HCT116 (cell line): ENCODE data around the gene TUBA4B. TPM values are rescaled to one million over a fixed set of nuclear protein-coding genes. Genes with fewer than 3 reads are reported as not detected.

Experiments used
- ATAC-seq: fragments of 200-7000 bp; cut with Tn5 transposase; 2 replicates; pipeline ENCODE4 v1.9.1; 2020; ENCODE audit warnings: mild to moderate bottlenecking, moderate library complexity
- BruUV-seq: library from RNA; stranded (reverse); fragments of 400-500 nt; replicated peaks from 2 replicates; lab custom pipeline; 2021; lab: Mats Ljungman, UMichigan
- CTCF ChIA-PET: fragments of 300-600 bp; sonication (Branson Sonifier 250); formaldehyde crosslinking; loops from one replicate; lab custom pipeline; 2021; ENCODE audit warnings: antibody characterized with exemption; lab: Charles Lee
- POLR2A ChIA-PET: fragments of 300-600, 350-600 bp; sonication (Branson Sonifier 250); formaldehyde crosslinking; loops from one replicate; lab custom pipeline; 2021; ENCODE audit warnings: antibody characterized with exemption; lab: Charles Lee
- RAD21 ChIA-PET, 2 experiments: fragments of 300-600 bp; sonication (Branson Sonifier 250); formaldehyde crosslinking; loops; one replicate each; lab custom pipeline; 2023; ENCODE audit warnings: low total read pairs in 2 of 2; ENCODE audit not compliant: uncharacterized antibody in 2 of 2, unreplicated experiment in 2 of 2, low non-redundant PET in 1 of 2; lab: Charles Lee
- DNase-seq: peaks from one replicate; pipeline ENCODE4 v3.0.0-alpha.2; 2010; ENCODE audit warnings: low read depth, low spot score
- H2AFZ ChIP-seq: fragments of 200-600 bp; shearing (Covaris generic), sonication (generic); 2 replicates; pipeline ENCODE4 v1.6.1; 2017; ENCODE audit warnings: low read depth, mixed run types, mixed read lengths, antibody characterized with exemption, low read length; ENCODE audit not compliant: poor library complexity, severe bottlenecking
- H3K27ac ChIP-seq: 2 replicates; pipeline ENCODE4 v1.5.1; 2012; ENCODE audit warnings: low read depth, low read length
- H3K27me3 ChIP-seq: fragments of 200-600 bp; sonication (generic); 2 replicates; pipeline ENCODE4 v1.6.1; 2016; ENCODE audit warnings: mixed run types, low read length, mixed read lengths; ENCODE audit not compliant: insufficient read depth
- H3K36me3 ChIP-seq, 2 experiments: fragments of 200-500 bp in 1 of 2; fragments of 200-600 bp in 1 of 2; sonication (Bioruptor generic) in 1 of 2; sonication (generic) in 1 of 2; 2 replicates each; pipeline versions ENCODE4 v1.5.1 to v1.6.1; 2014 to 2016; ENCODE audit warnings: low read length in 2 of 2, inconsistent platforms in 1 of 2, mixed read lengths in 1 of 2, mixed run types in 1 of 2; ENCODE audit not compliant: insufficient read depth in 2 of 2, control insufficient read depth in 1 of 2
- H3K4me1 ChIP-seq, 2 experiments: fragments of 200-600 bp in 1 of 2; sonication (generic) in 1 of 2; 2 replicates each; pipeline versions ENCODE4 v1.5.1 to v1.6.1; 2012 to 2017; ENCODE audit warnings: low read length in 2 of 2, inconsistent platforms in 1 of 2, mild to moderate bottlenecking in 1 of 2, mixed read lengths in 1 of 2, mixed run types in 1 of 2, moderate library complexity in 1 of 2; ENCODE audit not compliant: insufficient read depth in 2 of 2, control insufficient read depth in 1 of 2
- H3K4me2 ChIP-seq: fragments of 200-600 bp; sonication (generic); 2 replicates; pipeline ENCODE4 v1.6.1; 2017; ENCODE audit warnings: mixed run types, low read length, mixed read lengths
- H3K4me3 ChIP-seq, 2 experiments: fragments of 200-600 bp in 1 of 2; sonication (generic) in 1 of 2; replicated peaks in 1 of 2; 2 replicates each; pipeline ENCODE4 v1.5.1; 2011 to 2016; ENCODE audit warnings: low read length in 2 of 2, control low read depth in 1 of 2, low read depth in 1 of 2, mild to moderate bottlenecking in 1 of 2, mixed read lengths in 1 of 2, mixed run types in 1 of 2
- H3K79me2 ChIP-seq: fragments of 200-600 bp; sonication (generic); 2 replicates; pipeline ENCODE4 v1.6.1; 2017; ENCODE audit warnings: mild to moderate bottlenecking, mixed run types, low read length, moderate library complexity, mixed read lengths; ENCODE audit not compliant: insufficient read depth
- H3K9ac ChIP-seq: fragments of 200-600 bp; sonication (generic); 2 replicates; pipeline ENCODE4 v1.6.1; 2016; ENCODE audit warnings: low read length, mixed read lengths
- H3K9me2 ChIP-seq: fragments of 200-600 bp; sonication (generic), shearing (Covaris generic); 2 replicates; pipeline ENCODE4 v1.6.1; 2017; ENCODE audit warnings: mixed run types, mild to moderate bottlenecking, moderate library complexity; ENCODE audit not compliant: insufficient read depth
- H3K9me3 ChIP-seq, 2 experiments: fragments of 200-500 bp in 1 of 2; fragments of 200-600 bp in 1 of 2; sonication (Bioruptor generic) in 1 of 2; sonication (generic) in 1 of 2; 2 replicates each; pipeline ENCODE4 v1.6.1; 2014 to 2017; ENCODE audit warnings: low read length in 2 of 2, mixed read lengths in 2 of 2, inconsistent platforms in 1 of 2, low read depth in 1 of 2, mild to moderate bottlenecking in 1 of 2, mixed run types in 1 of 2, moderate library complexity in 1 of 2; ENCODE audit not compliant: control insufficient read depth in 1 of 2, insufficient read depth in 1 of 2
- H4K20me1 ChIP-seq: fragments of 200-600 bp; sonication (generic), shearing (Covaris generic); 2 replicates; pipeline ENCODE4 v1.6.1; 2017; ENCODE audit warnings: mixed run types, mild to moderate bottlenecking, moderate library complexity; ENCODE audit not compliant: insufficient read depth
- CBX3 ChIP-seq: IDR thresholded peaks from 2 replicates; pipeline ENCODE4 v1.6.1; 2012; ENCODE audit warnings: low read depth
- CEBPB ChIP-seq: IDR thresholded peaks from 2 replicates; pipeline ENCODE4 v1.6.1; 2012; ENCODE audit warnings: low read depth
- EGR1 ChIP-seq: IDR thresholded peaks from 2 replicates; pipeline ENCODE4 v1.6.1; 2012; ENCODE audit warnings: low read depth
- EZH2 ChIP-seq: fragments of 200-600 bp; sonication (generic); IDR thresholded peaks from 2 replicates; pipeline ENCODE4 v1.6.1; 2017; ENCODE audit warnings: antibody characterized with exemption, mixed run types
- EZH2phosphoT487 ChIP-seq: fragments of 200-600 bp; IDR thresholded peaks from 2 replicates; pipeline ENCODE4 v1.6.1; 2018; ENCODE audit warnings: antibody characterized with exemption, borderline replicate concordance
- FOSL1 ChIP-seq: IDR thresholded peaks from 2 replicates; pipeline ENCODE4 v1.6.1; 2012; ENCODE audit warnings: low read depth
- JUND ChIP-seq: IDR thresholded peaks from 2 replicates; pipeline ENCODE4 v1.6.1; 2012
- POLR2AphosphoS5 ChIP-seq: IDR thresholded peaks from 2 replicates; pipeline ENCODE4 v1.6.1; 2011; ENCODE audit warnings: mild to moderate bottlenecking, low read depth, low read length, moderate library complexity
- RAD21 ChIP-seq: IDR thresholded peaks from 2 replicates; pipeline ENCODE4 v1.6.1; 2012; ENCODE audit warnings: low read depth, mild to moderate bottlenecking
- SIN3A ChIP-seq: IDR thresholded peaks from 2 replicates; pipeline ENCODE4 v1.6.1; 2012; ENCODE audit warnings: low read depth
- SP1 ChIP-seq: IDR thresholded peaks from 2 replicates; pipeline ENCODE4 v1.6.1; 2012; ENCODE audit warnings: low read depth
- TCF7L2 ChIP-seq: IDR thresholded peaks from 2 replicates; pipeline ENCODE4 v1.7.0; 2011; ENCODE audit warnings: borderline replicate concordance, inconsistent platforms; ENCODE audit not compliant: insufficient read depth, insufficient read length; ENCODE audit errors: extremely low read depth
- YY1 ChIP-seq: IDR thresholded peaks from 2 replicates; pipeline ENCODE4 v1.6.1; 2011; ENCODE audit warnings: low read length, low read depth, moderate library complexity, mild to moderate bottlenecking; ENCODE audit not compliant: insufficient replicate concordance; ENCODE audit errors: extremely low read depth
- ZNF274 ChIP-seq: fragments of 200-500 bp; sonication (Bioruptor generic); IDR thresholded peaks from 2 replicates; pipeline ENCODE4 v1.6.1; 2014; ENCODE audit warnings: mild to moderate bottlenecking, low read depth, low read length, inconsistent platforms
- intact Hi-C: fragments of 100-400 bp; cut with micrococcal nuclease; formaldehyde crosslinking; loops from 2 replicates; pipeline ENCODE4 v1.10.0; 2022
- total RNA-seq: library from RNA; stranded (reverse); gene quantifications from one replicate; pipeline ENCODE4 v1.2.1, GENCODE V29; 2021; ENCODE audit not compliant: unreplicated experiment
- TF ChIP-seq, protein P1 (sequence below): IDR thresholded peaks from 2 replicates; pipeline ENCODE4 v1.6.1; 2011; ENCODE audit warnings: mild to moderate bottlenecking, low read length, moderate library complexity; ENCODE audit not compliant: insufficient replicate concordance; ENCODE audit errors: extremely low read depth
- TF ChIP-seq, protein P2 (sequence below): IDR thresholded peaks from 2 replicates; pipeline ENCODE4 v1.6.1; 2012
- TF ChIP-seq, protein P3 (sequence below): IDR thresholded peaks from 2 replicates; pipeline ENCODE4 v1.6.1; 2012; ENCODE audit warnings: low read depth
- TF ChIP-seq, protein P4 (sequence below), 3 experiments: fragments of 200-600 bp in 1 of 3; sonication (generic) in 1 of 3; IDR thresholded peaks in 2 of 3; conservative IDR thresholded peaks in 1 of 3; 2 replicates each; pipeline ENCODE4 v1.5.1; 2012 to 2017; ENCODE audit warnings: low read depth in 2 of 3, low read length in 2 of 3, antibody characterized with exemption in 1 of 3, borderline replicate concordance in 1 of 3, control low read depth in 1 of 3, mild to moderate bottlenecking in 1 of 3, mixed read lengths in 1 of 3, mixed run types in 1 of 3, moderate library complexity in 1 of 3; ENCODE audit not compliant: insufficient read depth in 1 of 3

TUBA4B gene
- total RNA-seq, 1 experiment from 2014 or later = not detected

DNA sequence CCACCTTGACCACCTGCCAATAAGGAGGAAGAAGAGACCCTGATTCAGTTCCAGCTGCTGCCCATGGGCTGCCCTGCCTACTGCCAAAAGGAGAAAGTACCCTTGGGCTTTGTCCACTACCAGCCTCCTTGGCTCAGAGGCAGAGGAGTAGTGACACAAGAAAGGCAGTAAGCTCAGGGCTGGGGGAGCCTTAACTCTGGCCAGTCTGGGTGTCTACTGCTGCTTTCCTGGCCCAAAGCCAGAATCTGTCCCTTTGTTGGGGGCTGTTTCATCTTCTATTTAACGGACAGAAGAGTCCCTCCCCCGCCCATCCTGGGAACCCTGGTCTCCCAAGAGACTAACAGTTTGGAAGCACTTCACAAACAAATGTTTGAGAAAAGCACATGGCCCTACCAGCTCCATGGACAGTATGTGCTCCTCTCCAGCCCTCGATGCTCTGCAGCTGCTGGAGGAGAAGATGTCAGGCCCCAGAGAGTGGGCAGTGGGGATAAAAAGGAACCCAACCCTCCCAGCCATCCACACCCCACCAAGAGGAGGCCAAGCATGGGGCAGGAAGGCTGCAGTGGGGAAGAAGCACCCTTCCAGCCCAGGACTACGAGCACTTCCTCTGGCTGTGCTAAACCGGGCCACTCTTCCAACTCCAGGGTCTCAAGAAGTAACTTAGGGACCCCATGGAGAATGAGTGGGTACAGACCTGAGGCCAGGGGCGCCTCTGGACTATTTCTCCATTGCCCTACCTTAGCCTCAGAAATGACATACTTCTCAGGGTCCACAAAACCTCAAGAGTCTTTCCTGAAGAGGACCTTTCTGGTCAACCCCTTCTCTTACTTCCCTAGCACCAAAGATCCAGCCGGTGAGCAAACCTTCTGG lies 24.8 kb upstream of the TUBA4B start:
- H3K9me2 ChIP-seq = no peaks in the 10 kb centered on the region
- H3K36me3 ChIP-seq = peaks cover 21 to 32% of the 10 kb centered on the region in 2 experiments; a peak in 3 of 4 replicates
- H3K4me2 ChIP-seq = peak overlapping the region; percentile 95
- no peaks in the 10 kb centered on the region for H3K27me3 ChIP-seq
- H3K27ac ChIP-seq = peak overlapping the region; percentile 78
- peak overlapping the region; percentile 79 to 98 for H3K4me3 ChIP-seq
- BruUV-seq = TSS peak; percentile 51
- H3K9me3 ChIP-seq = no peaks in the 10 kb centered on the region
- peak overlapping the region; percentile 85 for H3K9ac ChIP-seq
- no peak for ATAC-seq
- CTCF ChIA-PET = interaction anchor here (0.9 to 2.4 kb wide), 2 partner anchors 67 kb away, joined by 3 to 12 read pairs; no protein-coding TSS in a partner anchor
- peaks cover 6 to 18% of the 10 kb centered on the region in 2 experiments; a peak in 3 of 4 replicates for H3K4me1 ChIP-seq
- H3K79me2 ChIP-seq = peaks cover 27% of the 10 kb centered on the region
- RAD21 ChIA-PET = no interaction called here
- POLR2A ChIA-PET = interaction anchor here (1.3 to 1.9 kb wide), 3 partner anchors 17 to 21 kb away, joined by 4 to 7 read pairs (median 4); partner anchors contain the start of genes GLB1L and STK16
- intact Hi-C loops = loop anchor here (5.0 kb wide), 1 partner anchor 69 kb away; no protein-coding TSS in a partner anchor
- H4K20me1 ChIP-seq = no peaks in the 10 kb centered on the region
- H2AFZ ChIP-seq = no peak overlapping the region
- no peak for DNase-seq
- TF ChIP-seq TCF7L2 = no peak
- no peak for TF ChIP-seq SIN3A
- no peak for TF ChIP-seq EZH2
- TF ChIP-seq JUND = no peak
- TF ChIP-seq, protein P1, sequence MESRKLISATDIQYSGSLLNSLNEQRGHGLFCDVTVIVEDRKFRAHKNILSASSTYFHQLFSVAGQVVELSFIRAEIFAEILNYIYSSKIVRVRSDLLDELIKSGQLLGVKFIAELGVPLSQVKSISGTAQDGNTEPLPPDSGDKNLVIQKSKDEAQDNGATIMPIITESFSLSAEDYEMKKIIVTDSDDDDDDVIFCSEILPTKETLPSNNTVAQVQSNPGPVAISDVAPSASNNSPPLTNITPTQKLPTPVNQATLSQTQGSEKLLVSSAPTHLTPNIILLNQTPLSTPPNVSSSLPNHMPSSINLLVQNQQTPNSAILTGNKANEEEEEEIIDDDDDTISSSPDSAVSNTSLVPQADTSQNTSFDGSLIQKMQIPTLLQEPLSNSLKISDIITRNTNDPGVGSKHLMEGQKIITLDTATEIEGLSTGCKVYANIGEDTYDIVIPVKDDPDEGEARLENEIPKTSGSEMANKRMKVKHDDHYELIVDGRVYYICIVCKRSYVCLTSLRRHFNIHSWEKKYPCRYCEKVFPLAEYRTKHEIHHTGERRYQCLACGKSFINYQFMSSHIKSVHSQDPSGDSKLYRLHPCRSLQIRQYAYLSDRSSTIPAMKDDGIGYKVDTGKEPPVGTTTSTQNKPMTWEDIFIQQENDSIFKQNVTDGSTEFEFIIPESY = no peak
- TF ChIP-seq, protein P2, sequence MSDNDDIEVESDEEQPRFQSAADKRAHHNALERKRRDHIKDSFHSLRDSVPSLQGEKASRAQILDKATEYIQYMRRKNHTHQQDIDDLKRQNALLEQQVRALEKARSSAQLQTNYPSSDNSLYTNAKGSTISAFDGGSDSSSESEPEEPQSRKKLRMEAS = no peak
- TF ChIP-seq FOSL1 = no peak
- TF ChIP-seq, protein P3, sequence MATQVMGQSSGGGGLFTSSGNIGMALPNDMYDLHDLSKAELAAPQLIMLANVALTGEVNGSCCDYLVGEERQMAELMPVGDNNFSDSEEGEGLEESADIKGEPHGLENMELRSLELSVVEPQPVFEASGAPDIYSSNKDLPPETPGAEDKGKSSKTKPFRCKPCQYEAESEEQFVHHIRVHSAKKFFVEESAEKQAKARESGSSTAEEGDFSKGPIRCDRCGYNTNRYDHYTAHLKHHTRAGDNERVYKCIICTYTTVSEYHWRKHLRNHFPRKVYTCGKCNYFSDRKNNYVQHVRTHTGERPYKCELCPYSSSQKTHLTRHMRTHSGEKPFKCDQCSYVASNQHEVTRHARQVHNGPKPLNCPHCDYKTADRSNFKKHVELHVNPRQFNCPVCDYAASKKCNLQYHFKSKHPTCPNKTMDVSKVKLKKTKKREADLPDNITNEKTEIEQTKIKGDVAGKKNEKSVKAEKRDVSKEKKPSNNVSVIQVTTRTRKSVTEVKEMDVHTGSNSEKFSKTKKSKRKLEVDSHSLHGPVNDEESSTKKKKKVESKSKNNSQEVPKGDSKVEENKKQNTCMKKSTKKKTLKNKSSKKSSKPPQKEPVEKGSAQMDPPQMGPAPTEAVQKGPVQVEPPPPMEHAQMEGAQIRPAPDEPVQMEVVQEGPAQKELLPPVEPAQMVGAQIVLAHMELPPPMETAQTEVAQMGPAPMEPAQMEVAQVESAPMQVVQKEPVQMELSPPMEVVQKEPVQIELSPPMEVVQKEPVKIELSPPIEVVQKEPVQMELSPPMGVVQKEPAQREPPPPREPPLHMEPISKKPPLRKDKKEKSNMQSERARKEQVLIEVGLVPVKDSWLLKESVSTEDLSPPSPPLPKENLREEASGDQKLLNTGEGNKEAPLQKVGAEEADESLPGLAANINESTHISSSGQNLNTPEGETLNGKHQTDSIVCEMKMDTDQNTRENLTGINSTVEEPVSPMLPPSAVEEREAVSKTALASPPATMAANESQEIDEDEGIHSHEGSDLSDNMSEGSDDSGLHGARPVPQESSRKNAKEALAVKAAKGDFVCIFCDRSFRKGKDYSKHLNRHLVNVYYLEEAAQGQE = no peak
- no peak for TF ChIP-seq EZH2phosphoT487
- TF ChIP-seq, protein P4, sequence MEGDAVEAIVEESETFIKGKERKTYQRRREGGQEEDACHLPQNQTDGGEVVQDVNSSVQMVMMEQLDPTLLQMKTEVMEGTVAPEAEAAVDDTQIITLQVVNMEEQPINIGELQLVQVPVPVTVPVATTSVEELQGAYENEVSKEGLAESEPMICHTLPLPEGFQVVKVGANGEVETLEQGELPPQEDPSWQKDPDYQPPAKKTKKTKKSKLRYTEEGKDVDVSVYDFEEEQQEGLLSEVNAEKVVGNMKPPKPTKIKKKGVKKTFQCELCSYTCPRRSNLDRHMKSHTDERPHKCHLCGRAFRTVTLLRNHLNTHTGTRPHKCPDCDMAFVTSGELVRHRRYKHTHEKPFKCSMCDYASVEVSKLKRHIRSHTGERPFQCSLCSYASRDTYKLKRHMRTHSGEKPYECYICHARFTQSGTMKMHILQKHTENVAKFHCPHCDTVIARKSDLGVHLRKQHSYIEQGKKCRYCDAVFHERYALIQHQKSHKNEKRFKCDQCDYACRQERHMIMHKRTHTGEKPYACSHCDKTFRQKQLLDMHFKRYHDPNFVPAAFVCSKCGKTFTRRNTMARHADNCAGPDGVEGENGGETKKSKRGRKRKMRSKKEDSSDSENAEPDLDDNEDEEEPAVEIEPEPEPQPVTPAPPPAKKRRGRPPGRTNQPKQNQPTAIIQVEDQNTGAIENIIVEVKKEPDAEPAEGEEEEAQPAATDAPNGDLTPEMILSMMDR (IDR thresholded peaks at IDR 0.05 in 2 of 3, conservative IDR thresholded peaks at IDR 0.05 in 1 of 3; ENCODE audit: borderline replicate concordance in 1 of 3, insufficient read depth in 1 of 3, low read depth in 2 of 3, low read length in 2 of 3) = no peak
- TF ChIP-seq ZNF274 = no peak
- TF ChIP-seq CEBPB = no peak
- TF ChIP-seq CBX3 = no peak
- no peak for TF ChIP-seq YY1
- no peak for TF ChIP-seq RAD21
- TF ChIP-seq SP1 = no peak
- no peak for TF ChIP-seq POLR2AphosphoS5
- TF ChIP-seq EGR1 = no peak
